Inflammatory macrophage (primary cell): ENCODE data around the gene MYH4.

Experiments used
- DNase-seq, 2 donors: peaks; one replicate each; pipeline ENCODE4 v3.0.0-alpha.2; 2020 to 2022
- total RNA-seq, 18 experiments: gene quantifications; one replicate each; lab custom pipeline; 2026; ENCODE audit warnings: mixed read lengths in 6 of 18, inconsistent platforms in 2 of 18; lab: John Stamatoyannopoulos, UW

The MYH4 gene
- total RNA-seq: 0 to 0.40 (median 0.03) reads per million in 18 experiments

DNA sequence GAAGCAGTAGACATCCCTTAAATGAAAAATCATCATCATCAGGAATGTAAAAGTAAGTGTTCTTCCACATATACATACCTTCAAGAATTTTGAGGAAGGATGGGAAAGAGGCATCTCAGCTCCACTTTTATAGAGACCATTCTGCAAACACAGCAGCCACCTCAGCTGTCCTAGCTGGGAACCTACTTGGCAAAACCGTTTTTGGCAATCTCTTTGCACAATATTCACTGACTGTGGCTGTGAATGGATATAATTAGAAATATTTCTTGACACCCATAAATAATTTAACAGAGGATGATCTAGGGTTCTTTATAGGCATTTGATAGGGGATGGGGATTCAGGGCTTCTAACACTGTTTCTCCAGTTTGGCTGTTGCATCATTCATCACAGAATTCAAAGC lies at the start of gene MYH4:
Gene MYH4, minus strand, starts transcription at position 101 of the 400 bp plus-strand sequence. CDS start 2,814 bp downstream, outside the sequence.
- no peak for DNase-seq

DNA sequence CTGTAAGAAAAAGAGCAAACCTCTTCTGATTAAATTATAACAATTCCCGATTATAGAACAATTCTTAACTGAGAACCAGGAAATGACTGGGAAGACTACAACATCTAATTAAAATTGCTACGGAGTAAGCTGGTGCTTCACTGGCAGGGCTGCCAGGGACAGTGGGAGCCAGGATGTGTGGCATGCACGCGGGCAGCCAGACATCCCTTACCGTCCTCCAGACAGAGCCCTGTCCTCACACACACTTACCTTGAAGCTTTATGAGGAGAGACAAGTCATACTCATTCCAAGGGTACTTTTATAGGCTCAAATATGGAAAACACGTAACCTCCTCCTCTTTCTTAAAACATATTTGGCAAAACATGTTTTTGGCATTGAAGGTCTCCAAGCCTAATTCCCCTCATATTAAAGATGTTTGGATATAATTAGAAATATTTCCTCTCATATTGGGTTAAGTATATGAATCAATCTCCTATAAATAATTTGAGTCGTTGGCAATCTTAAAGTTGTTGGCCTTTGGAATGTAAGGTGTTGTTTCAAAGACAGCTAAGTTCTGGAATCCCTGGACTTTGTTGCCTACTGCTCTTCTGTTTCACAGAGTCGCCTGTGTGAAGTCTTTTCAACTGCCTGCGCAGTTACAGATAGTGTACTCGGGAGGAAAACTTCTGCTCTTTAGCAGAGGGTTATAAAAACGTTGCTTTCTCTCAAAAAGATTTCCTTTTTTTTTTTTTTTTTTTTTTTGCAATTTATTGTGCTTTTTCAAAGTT lies 49.1 kb upstream of the MYH4 start, which contains the start of gene MYH1:
Gene MYH1, minus strand, starts transcription at position 272 of the 767 bp plus-strand sequence. CDS start 1,900 bp downstream, outside the sequence.
- DNase-seq: no peak

DNA sequence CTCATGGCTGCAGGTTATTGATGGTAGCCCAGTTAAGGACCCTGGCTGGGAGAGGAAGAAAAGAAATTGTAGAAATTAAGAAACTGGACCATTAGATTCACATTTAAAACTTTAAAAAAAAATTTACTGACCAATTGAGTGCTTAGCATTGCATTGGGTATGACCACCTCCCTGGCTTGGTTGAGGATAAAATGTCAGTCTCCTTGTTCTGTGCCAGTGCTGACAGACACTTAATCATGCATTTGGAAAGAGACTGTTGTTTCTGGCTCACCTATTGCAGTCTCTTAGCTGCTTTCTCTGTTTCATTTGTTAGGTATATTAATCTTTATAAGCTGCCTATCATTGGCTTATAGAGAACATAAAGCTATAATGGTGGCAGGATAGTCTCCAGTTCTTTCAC lies 47.3 kb upstream of the MYH4 start:
- no peak for DNase-seq

DNA sequence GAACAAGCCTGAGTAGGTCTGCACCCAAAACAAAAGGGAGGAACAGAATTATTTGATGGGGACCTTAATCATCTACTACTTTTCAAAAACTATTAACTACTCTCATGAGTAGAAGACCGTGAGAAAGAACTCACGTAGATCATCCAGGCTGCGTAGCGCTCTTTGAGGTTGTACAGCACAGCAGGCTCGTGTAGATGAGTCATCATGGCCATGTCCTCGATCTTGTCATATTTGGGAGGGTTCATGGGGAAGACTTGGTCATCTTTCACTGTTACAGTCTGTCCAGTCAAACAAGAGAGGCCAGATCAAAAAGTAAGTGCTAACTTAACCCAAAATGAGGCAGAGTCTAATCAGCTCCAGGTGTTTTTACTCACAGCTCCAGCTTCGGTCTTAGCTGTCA lies 46.7 kb upstream of the MYH4 start:
- no peak for DNase-seq

DNA sequence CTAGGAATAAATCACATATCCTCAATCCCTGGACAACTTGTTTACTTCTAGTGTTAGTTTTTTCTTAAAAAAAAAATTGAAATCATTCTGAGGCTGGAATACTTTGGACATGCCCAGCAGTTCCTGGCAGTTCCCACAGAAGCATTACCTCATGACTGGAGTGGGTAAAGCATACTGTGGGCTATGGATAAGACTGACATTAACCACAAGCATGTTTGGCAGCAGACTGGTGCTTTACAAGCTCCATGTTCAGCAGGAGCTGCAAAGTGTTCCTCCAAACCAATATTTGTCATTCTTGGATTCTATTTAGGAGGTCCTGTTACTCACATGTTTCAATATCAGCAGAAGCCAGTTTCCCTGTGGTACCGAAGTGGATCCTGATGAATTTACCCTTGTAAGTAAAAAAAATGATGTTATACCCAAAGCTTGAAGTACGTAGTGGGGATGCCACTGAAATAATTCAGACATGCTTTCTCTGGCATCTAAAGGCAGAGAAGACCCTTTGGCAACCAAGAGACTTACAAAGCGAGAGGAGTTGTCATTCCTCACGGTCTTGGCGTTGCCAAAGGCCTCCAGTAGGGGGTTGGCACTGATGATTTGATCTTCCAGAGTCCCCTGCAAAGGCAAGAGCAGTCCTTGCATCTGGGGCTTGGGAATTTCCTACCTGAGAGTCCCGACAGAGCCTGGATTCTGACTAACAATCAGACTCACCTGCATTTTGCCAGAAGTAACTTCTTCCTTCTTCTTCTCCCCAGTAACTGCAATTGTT lies 44.1 kb upstream of the MYH4 start:
- no peak for DNase-seq

DNA sequence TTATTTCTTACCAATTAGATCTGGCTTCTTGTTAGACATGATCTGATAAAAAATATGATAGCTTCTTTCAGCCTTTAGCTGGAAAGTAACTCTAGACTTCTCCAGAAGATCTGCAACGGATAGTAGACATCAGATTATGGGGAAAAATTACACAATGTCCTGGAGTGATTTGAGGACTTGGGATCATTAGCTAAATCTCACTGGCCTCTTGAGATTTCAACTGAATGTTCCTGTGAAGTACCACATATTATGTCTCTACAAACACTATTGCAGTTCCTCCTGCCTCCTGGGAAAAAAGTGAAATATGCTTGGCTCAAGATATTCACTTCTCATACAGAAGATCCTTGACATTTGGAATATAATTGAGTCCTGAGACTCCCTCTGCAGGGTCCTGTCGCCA lies 43.5 kb upstream of the MYH4 start:
- DNase-seq: no peak

DNA sequence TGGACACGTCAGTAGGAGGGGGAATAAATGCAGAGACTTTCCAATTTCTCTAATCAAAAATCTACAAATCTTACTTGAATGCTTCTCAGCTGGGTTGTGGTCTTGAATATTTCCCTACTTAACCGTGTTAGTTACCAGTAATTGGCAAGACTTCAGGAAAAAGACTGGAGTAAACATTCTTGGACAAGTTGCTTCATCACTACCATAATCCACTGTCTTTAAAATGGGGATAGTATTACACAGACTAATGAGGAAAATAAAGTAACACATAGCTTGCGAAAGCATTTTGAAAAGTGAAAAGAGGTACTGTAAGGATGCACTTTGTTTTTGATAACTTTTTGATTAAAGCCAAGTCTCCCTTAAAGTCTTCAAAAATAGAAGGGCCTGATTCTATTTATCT lies 30.6 kb upstream of the MYH4 start:
- DNase-seq: no peak

DNA sequence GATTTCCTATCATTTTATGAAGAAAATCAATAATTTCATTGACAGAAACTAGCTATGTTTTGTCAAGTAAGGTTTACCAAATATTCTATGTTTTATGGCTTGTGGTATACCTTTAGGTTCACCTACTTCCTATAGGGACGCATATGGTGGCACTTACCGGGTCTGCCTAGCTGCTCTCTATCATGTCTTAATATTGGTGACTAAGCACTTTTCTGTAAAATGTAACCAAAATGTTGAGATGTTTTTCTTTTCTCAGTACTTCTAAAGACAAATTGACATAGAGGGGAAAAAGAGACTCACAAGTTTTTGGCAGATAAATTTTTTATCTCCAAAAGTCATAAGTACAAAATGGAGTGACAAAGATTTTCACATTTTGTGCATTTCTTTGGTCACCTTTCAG lies 22.6 kb upstream of the MYH4 start:
- no peak for DNase-seq

DNA sequence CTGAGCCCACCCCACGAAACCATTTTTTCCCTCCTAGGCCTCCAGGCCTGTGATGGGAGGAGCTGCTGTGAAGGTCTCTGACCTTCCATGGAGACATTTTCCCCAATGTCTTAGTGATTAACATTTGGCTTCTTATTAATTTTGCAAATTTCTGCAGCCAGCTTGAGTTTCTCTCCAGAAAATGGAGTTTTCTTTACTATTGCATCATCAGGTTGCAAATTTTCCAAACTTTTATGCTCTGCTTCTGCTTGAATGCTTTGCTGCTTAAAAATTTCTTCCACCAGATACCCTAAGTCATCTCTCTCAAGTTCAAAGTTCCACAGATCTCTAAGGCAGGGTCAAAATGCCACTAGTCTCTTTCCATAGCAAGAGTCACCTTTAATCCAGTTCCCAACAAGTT lies 12.9 kb upstream of the MYH4 start:
- DNase-seq: no peak

DNA sequence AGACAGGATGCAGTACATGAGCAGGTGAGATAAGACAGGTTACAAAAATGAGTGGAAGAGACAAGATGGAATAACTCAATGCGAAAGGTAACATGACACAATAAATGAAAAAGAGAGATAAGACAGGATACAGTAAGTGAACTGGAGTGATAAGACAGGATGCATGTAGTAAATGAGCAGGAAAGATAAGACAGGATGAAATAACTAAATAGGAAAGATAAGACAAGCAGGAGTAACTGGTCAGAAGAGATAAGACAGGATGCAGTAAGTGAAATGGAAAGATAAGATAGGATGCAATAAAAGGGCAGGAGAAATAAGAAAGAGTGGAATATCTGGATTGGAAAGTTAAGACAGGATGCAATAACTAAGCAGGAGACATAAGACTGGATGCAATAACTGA lies 8.3 kb upstream of the MYH4 start:
- no peak for DNase-seq

DNA sequence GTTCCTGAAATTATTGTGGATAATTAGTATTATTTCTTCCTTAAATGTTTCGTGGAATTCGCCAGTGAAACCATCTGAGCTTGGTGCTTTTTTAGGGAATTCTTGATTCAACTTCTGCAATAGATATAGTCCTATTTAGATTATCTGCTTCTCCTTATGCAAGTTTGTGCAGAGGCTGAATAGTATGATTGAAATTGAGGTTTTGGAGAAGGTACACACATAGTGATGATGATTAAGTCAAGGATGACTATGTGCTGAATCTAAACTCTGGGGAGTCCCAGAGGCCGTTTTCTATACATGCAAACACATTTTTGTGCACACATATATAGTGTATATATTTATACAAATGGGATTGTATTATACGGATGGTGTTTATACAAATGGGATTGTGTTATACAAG lies 5.2 kb upstream of the MYH4 start:
- DNase-seq: no peak

DNA sequence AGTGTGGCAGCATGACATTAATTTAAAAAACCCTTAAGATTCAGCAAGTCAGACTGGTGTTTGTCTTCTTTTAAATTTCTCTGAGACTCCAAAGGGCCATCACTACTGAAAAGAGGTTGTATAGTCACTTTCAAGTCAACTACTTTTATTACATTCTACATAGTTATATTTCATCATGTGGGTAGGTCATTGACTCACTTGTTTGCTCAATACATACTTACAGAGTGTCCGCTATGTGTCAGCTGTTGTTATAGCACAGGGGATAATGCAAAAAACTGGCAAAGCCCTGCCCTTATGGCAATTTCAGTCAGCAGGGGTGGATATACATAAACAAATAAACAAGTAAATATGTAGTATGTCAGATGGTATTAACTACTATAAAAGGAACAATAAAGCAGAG lies 2.5 kb upstream of the MYH4 start:
- no peak for DNase-seq

DNA sequence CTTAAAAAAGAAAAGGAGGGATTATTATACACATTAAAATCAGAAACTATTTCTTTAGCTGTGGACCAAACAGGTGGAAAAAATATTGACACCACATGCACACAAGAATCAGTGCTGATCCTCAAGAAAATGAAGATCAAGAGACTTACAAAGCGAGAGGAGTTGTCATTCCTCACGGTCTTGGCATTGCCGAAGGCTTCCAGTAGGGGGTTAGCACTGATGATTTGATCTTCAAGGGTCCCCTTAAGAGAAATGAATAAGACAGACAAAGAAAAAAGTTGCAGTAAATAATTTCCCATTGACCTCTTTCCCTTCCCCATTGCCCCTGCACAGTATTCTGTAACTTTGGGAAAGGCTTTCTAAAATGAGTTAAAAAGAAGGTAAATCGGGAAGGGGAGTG lies 6.0 kb downstream of the MYH4 start:
- no peak for DNase-seq

DNA sequence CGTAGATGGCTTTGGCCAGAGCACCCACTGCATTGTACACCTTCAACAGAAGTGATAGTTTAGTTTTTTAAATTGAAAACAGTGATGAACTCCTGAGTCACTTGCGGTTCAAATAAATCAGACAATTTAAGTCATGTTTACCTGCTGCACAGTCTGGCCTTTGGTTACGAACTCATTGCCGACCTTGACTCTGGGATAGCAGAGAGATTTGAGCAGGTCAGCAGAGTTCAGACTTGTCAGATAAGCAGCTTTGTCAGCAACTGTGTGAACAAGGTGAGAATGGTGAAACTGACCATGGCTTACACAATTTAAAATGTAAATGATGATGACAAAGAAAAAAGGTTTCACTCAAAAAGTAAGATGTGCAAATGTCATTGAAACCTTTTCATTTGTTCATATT lies 9.3 kb downstream of the MYH4 start:
- no peak for DNase-seq

DNA sequence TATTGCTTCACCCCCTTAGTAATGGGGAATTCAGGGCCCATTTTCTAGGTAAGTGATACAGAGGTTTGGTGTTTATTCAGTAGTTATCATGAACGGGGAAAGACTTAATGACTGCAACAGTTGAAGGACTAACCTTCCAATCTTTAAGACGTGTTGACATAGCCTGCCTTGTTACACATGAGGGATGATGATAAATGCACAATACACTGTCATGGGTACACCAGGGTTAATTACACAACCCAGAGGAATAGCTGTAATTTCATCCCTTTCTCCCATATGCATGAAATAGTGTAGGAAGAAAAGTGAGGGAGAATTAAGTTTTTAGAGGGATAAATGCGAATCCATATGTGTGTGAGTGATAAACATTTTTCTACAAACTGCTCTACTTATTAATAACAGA lies 10.7 kb downstream of the MYH4 start:
- DNase-seq: no peak

DNA sequence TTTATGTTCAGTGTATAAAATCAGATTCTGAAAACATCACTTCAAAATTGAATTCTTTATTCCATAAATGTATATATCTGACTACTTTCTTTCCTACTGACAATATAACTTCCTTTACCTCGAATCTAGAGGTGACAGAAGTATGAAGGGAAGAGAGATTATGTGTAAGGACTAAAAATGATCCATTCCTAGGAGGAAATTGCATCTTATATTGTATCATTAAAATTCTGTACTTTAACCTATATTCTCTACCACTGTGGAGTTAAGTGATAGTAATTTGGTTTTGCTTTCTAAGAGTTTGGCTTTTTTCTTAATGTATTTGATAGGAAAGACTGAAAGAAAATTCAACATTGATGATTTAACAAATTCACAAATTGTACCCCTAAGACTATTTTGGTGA lies 11.4 kb downstream of the MYH4 start:
- DNase-seq: no peak

DNA sequence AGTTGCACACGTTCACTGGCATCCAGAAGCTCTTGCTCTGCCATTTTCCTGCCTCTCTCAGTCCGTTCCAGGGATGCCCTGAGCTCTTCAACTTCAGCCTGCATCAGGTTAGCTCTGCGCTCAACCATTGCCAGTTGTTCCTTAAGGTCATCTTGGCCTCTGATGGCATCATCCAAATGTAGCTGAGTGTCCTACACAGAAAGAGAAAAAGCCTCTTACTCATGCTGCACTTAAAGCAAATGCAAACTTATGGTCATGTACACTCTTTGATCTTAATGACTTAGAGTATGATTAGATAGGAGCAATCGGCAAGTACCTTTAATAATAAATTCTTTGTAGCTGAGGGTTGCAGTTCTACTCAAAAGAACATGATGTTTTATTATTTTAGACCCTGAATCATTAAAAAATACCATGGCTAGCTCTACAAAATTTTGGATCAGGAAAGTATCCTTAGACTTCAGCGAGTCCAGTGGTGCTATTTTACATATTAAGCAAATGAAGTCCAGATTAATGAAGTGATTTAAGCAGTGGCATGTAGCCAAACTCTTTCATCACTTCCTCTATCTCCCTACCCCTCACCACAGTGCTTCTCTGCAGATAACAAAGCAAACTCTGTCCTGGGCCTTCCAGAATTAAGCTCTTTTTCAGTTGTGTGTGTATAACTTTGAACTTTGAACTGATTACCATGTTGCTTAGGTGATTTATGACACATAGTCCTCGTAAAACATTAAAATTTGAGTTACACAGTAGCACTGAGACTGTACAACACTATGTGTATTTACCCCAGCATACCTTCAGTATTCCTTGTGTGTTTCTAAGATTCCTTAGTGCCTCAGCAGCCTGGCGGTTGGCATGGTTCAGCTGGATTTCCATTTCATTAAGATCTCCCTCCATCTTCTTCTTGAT lies 22.1 kb downstream of the MYH4 start:
- DNase-seq: no peak

DNA sequence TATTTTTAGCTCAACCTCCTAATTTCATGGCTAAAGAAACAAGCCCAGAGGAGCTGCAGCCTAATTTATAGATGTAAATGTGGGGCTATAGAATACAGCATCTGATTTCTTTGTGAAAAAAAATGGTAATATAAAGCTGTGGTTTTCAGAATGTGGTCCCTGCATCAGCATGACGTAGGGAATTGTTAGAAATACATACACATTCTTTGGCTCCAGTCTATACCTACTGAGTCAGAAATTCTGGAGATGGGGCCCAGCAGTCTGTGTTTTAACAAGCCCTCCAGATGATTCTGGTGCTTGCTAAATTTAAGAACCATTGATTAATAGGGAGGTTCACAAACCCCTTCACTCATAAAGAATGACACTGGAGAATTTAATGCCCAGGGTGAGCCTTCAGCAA lies 29.5 kb downstream of the MYH4 start:
- DNase-seq: no peak

DNA sequence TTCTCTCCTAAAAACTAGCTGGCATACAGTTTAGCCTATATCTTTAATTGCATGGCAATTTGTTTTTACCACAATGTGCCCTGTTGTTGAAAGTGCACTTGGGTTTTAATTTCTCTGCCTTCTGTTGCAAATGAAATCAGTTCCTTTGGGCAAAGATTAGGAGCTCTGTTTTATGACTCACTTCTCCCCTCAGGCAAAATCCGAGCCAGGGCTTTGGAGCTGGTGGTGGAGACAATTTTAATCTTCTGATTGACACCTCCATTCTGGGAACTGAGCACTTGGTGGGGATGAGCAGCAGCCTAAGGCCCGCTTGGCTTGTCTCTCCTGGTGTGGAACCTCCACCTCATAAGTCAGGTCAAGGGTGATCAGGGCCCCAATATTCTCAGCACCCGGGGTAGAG lies 34.3 kb downstream of the MYH4 start:
- DNase-seq: no peak

DNA sequence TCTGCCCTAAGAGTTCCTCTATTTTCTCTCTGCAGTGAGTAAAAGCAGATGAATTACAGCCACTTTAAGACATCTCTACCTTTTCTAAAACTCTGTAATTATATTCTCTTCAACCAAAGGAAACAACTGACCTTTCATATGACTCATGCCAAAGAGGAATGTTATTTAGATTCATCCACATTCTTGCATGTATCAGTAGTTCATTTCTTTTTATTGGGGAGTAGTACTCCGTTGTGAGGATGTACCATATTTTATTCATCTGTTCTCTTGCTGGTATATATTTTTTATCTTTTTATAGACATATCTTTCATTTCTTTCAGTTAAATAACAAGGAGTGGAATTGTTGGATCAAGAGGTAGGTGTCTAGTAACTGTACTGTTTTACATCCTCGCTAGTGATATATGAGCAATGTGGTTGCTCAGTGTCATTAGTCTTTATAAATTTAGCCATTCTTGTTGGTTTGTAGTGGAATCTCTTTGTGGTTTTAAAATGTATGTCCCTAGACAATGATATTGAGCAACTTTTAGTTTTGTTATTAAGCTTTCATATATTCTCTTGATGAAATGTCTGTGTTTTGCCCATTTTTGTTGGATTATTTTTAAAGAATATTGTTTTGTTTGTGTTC lies 39.8 kb downstream of the MYH4 start:
- no peak for DNase-seq

DNA sequence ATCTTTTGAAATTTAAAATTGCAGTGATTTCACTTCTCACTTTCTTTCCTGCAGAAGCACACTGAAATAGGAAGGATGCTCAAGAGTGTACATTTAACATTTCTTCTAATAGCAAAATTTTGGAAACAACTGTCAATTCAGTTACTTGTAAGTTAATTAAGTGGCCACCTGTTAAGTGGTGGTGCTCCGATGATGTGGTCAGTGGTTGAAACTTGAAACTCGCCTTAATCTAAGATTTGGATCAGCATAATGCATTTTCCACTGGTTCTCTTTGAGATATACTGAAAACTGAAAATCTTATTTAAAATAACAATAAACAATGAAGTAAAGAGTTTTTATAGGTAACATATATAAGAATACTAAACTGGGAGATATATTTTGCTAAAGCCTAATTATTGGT lies 40.6 kb downstream of the MYH4 start:
- no peak for DNase-seq

DNA sequence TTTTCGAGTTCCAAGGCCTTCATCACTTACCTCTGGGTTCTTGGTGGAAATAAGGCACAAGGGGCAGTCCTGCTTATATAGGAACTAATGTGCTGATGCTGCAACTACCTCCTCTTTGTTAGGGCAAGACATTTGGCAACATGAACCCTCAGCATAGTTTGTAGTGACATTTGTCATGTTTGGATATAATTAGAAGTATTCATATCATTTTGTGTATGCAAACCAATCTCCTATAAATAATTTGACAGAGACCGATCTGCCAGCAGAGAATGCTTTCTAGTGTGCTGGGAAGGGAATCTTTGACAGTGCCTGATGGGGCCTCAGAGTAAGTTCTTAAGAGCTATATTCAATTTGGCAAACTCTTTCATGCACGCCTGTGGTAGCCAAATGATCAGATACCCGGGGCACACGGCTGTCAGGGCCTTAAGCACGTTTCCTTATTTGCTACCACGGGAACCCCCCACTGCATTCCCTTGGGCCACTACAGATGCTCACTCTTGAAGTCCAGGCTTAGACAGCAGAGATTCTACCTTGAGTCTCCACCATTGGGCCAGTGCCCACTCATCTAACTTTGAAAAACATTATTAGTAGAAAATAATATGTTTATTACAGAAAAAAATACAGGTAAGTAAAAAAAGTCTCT lies 47.3 kb downstream of the MYH4 start, which contains the start of gene MYH8:
Gene MYH8, minus strand, starts transcription at position 51 of the 643 bp plus-strand sequence. CDS start 1,723 bp downstream, outside the sequence.
- DNase-seq: no peak
